Measurements from ENCODE around the gene KRT85. TPM values are rescaled to one million over a fixed set of nuclear protein-coding genes. Genes with fewer than 3 reads are reported as not detected.

Gene KRT85
- total RNA-seq, 2 experiments from 2014 or later = not detected

GRCh38 chr12:52331039-52331438 is 36.2 kb downstream of the KRT85 start:
- Histone ChIP-seq H3K9me2 (ENCODE audit: insufficient read depth, low read length) (no peaks in the 10 kb centered on the region), H3K4me3 (ENCODE audit: low read depth, low read length, poor library complexity, severe bottlenecking) (no peak overlapping the region), H3K79me2 (ENCODE audit: insufficient read depth, low read depth, low read length) (no peaks in the 10 kb centered on the region), H3K4me1 (ENCODE audit: insufficient read depth, low read length, poor library complexity, severe bottlenecking) (peaks cover 2% of the 10 kb centered on the region), H2AFZ (ENCODE audit: low read length) (no peak overlapping the region), H3K36me3 (ENCODE audit: insufficient read depth, low read length) (no peaks in the 10 kb centered on the region), H3K9me3 (ENCODE audit: low read length) (no peaks in the 10 kb centered on the region), H3K27ac (ENCODE audit: low read depth, low read length, poor library complexity, severe bottlenecking) (no peak overlapping the region), H3K4me2 (ENCODE audit: low read length) (no peak overlapping the region), H4K20me1 (ENCODE audit: insufficient read depth, low read length) (no peaks in the 10 kb centered on the region)
- intact Hi-C loops (cut with micrococcal nuclease; ENCODE audit: unreplicated experiment) = no loop called here
- TF ChIP-seq CTCF (conservative IDR thresholded peaks at IDR 0.05; ENCODE audit: low read length) = no peak
- TF ChIP-seq EZH2phosphoT487 (IDR thresholded peaks at IDR 0.05; ENCODE audit: borderline replicate concordance, low read depth, low read length) = no peak
- CTCF ChIA-PET (ENCODE audit: unreplicated experiment) = no interaction called here
- POLR2A ChIA-PET = no interaction called here
- no TSS peak for BruUV-seq (replicated peaks)
- DNase-seq (ENCODE audit: low spot score) = no peak

- no peak overlapping the region for H3K4me3 ChIP-seq (ENCODE audit: low read depth, low read length, poor library complexity, severe bottlenecking)
- H3K4me2 ChIP-seq (ENCODE audit: low read length) = no peak overlapping the region
- H3K9me2 ChIP-seq (ENCODE audit: insufficient read depth, low read length) = no peaks in the 10 kb centered on the region
- intact Hi-C loops (cut with micrococcal nuclease; ENCODE audit: unreplicated experiment) = loop anchor here (1.0 to 5.0 kb wide), 2 partner anchors 171 to 186 kb away; no protein-coding TSS in a partner anchor
- H4K20me1 ChIP-seq (ENCODE audit: insufficient read depth, low read length) = no peaks in the 10 kb centered on the region
- DNase-seq (ENCODE audit: low spot score) = no peak
- H3K27ac ChIP-seq (ENCODE audit: low read depth, low read length, poor library complexity, severe bottlenecking) = no peak overlapping the region
- BruUV-seq (replicated peaks) = no TSS peak
- H3K79me2 ChIP-seq (ENCODE audit: insufficient read depth, low read depth, low read length) = no peaks in the 10 kb centered on the region
- peaks cover 2% of the 10 kb centered on the region for H3K4me1 ChIP-seq (ENCODE audit: insufficient read depth, low read length, poor library complexity, severe bottlenecking)
- ChIA-PET POLR2A (no interaction called here), CTCF (ENCODE audit: unreplicated experiment) (interaction anchor here (0.9 kb wide), 2 partner anchors 30 to 33 kb away, joined by 3 read pairs; no protein-coding TSS in a partner anchor)
- H3K9me3 ChIP-seq (ENCODE audit: low read length) = no peaks in the 10 kb centered on the region
- no peak overlapping the region for H2AFZ ChIP-seq (ENCODE audit: low read length)
- no peaks in the 10 kb centered on the region for H3K36me3 ChIP-seq (ENCODE audit: insufficient read depth, low read length)
- TF ChIP-seq EZH2phosphoT487 (IDR thresholded peaks at IDR 0.05; ENCODE audit: borderline replicate concordance, low read depth, low read length) (no peak), CTCF (conservative IDR thresholded peaks at IDR 0.05; ENCODE audit: low read length) (no peak; the same call in 1 of the 2 replicates)
Measured at GRCh38 chr12:52327830-52328500, 39.3 kb downstream of the KRT85 start.
